Neural cell (in vitro differentiated cells): ENCODE data around the gene FGF21. TPM values are rescaled to one million over a fixed set of nuclear protein-coding genes. Genes with fewer than 3 reads are reported as not detected.

ENCODE experiments used
- H2AFZ ChIP-seq: fragments of 200-600, 300-800 bp; sonication (generic), shearing (Covaris generic); 2 replicates; pipeline ENCODE4 v1.6.0; 2014; ENCODE audit warnings: low read depth, mild to moderate bottlenecking, antibody characterized with exemption, low read length, moderate library complexity
- H3F3A ChIP-seq: fragments of 200-600 bp; shearing (Covaris generic); 2 replicates; pipeline ENCODE4 v1.6.1; 2016; ENCODE audit warnings: mild to moderate bottlenecking, moderate library complexity, mixed read lengths, antibody characterized with exemption, low read length; ENCODE audit not compliant: insufficient read depth, poor library complexity, severe bottlenecking
- H3K27ac ChIP-seq: fragments of 200-600, 300-800 bp; sonication (generic), shearing (Covaris generic); 2 replicates; pipeline ENCODE4 v1.5.1; 2014; ENCODE audit warnings: mild to moderate bottlenecking, low read length, moderate library complexity
- H3K27me3 ChIP-seq: fragments of 300-800, 200-600 bp; sonication (generic), shearing (Covaris generic); 2 replicates; pipeline ENCODE4 v1.6.0; 2014; ENCODE audit warnings: mild to moderate bottlenecking, low read depth, low read length, moderate library complexity; ENCODE audit not compliant: insufficient read depth
- H3K36me3 ChIP-seq: fragments of 300-800, 200-600 bp; sonication (generic), shearing (Covaris generic); 2 replicates; pipeline ENCODE4 v1.5.1; 2014; ENCODE audit warnings: mild to moderate bottlenecking, antibody characterized with exemption, low read length, moderate library complexity; ENCODE audit not compliant: insufficient read depth
- H3K4me2 ChIP-seq: fragments of 300-800, 200-600 bp; sonication (generic), shearing (Covaris generic); 2 replicates; pipeline ENCODE4 v1.6.0; 2014; ENCODE audit warnings: mild to moderate bottlenecking, low read length
- H3K4me3 ChIP-seq: fragments of 300-800, 200-600 bp; sonication (generic), shearing (Covaris generic); 2 replicates; pipeline ENCODE4 v1.5.1; 2014; ENCODE audit warnings: mild to moderate bottlenecking, low read length, moderate library complexity
- H3K79me2 ChIP-seq: fragments of 200-600 bp; shearing (Covaris generic); replicated peaks from 2 replicates; pipeline ENCODE4 v1.6.0; 2014; ENCODE audit warnings: mild to moderate bottlenecking, low read length, moderate library complexity; ENCODE audit not compliant: insufficient read depth
- H3K9ac ChIP-seq: fragments of 300-800, 200-600 bp; sonication (generic), shearing (Covaris generic); 2 replicates; pipeline ENCODE4 v1.6.1; 2016; ENCODE audit warnings: mild to moderate bottlenecking, low read length, mixed read lengths
- H3K9me2 ChIP-seq: fragments of 200-600 bp; shearing (Covaris generic); 2 replicates; pipeline ENCODE4 v1.6.1; 2016; ENCODE audit warnings: mild to moderate bottlenecking, low read length, mixed read lengths; ENCODE audit not compliant: insufficient read depth
- H3K9me3 ChIP-seq: fragments of 200-600, 300-800 bp; sonication (generic), shearing (Covaris generic); 2 replicates; pipeline ENCODE4 v1.6.1; 2016; ENCODE audit warnings: mild to moderate bottlenecking, mixed run types, low read length, moderate library complexity, mixed read lengths
- H4K20me1 ChIP-seq: fragments of 200-600 bp; shearing (Covaris generic); 2 replicates; pipeline ENCODE4 v1.6.1; 2016; ENCODE audit warnings: mild to moderate bottlenecking, mixed run types; ENCODE audit not compliant: insufficient read depth
- EP300 ChIP-seq: fragments of 450-650 bp; conservative IDR thresholded peaks from 2 replicates; pipeline ENCODE4 v1.6.1; 2014; ENCODE audit warnings: antibody characterized with exemption, mild to moderate bottlenecking, moderate library complexity; ENCODE audit not compliant: poor library complexity, severe bottlenecking
- EZH2 ChIP-seq: fragments of 200-600, 300-800 bp; shearing (Covaris generic), sonication (generic); IDR thresholded peaks from 2 replicates; pipeline ENCODE4 v1.6.1; 2014; ENCODE audit warnings: antibody characterized with exemption, low read length, borderline replicate concordance, mild to moderate bottlenecking; ENCODE audit not compliant: insufficient read depth, poor library complexity, severe bottlenecking
- MXI1 ChIP-seq: fragments of 450-650 bp; conservative IDR thresholded peaks from 2 replicates; pipeline ENCODE4 v1.6.1; 2014; ENCODE audit warnings: antibody characterized with exemption, mild to moderate bottlenecking; ENCODE audit not compliant: poor library complexity, severe bottlenecking
- POLR2AphosphoS5 ChIP-seq: IDR thresholded peaks from 2 replicates; pipeline ENCODE4 v1.6.1; 2012
- RAD21 ChIP-seq: fragments of 450-650 bp; conservative IDR thresholded peaks from 2 replicates; pipeline ENCODE4 v1.6.1; 2014; ENCODE audit warnings: antibody characterized with exemption, mild to moderate bottlenecking, moderate library complexity
- SMC3 ChIP-seq: fragments of 450-650 bp; conservative IDR thresholded peaks from 2 replicates; pipeline ENCODE4 v1.6.1; 2014; ENCODE audit warnings: antibody characterized with exemption, mild to moderate bottlenecking, moderate library complexity; ENCODE audit not compliant: poor library complexity
- TAF1 ChIP-seq: IDR thresholded peaks from 2 replicates; pipeline ENCODE4 v1.6.1; 2012; ENCODE audit warnings: low read depth
- polyA plus RNA-seq: library from polyadenylated mRNA; depleted of rRNA; stranded (reverse); fragments of >200 nt; gene quantifications from 2 replicates; pipeline ENCODE4 v1.2.3, GENCODE V29; 2014
- TF ChIP-seq, protein P1 (sequence below): fragments of 450-650 bp; IDR thresholded peaks from 2 replicates; pipeline ENCODE4 v1.5.1; 2014; ENCODE audit warnings: antibody characterized with exemption, mild to moderate bottlenecking, moderate library complexity; ENCODE audit not compliant: poor library complexity, severe bottlenecking
- TF ChIP-seq, protein P2 (sequence below): IDR thresholded peaks from 2 replicates; pipeline ENCODE4 v1.6.1; 2012; ENCODE audit warnings: borderline replicate concordance

FGF21 gene
- polyA plus RNA-seq, 1 donor from 2014 or later = not detected

DNA sequence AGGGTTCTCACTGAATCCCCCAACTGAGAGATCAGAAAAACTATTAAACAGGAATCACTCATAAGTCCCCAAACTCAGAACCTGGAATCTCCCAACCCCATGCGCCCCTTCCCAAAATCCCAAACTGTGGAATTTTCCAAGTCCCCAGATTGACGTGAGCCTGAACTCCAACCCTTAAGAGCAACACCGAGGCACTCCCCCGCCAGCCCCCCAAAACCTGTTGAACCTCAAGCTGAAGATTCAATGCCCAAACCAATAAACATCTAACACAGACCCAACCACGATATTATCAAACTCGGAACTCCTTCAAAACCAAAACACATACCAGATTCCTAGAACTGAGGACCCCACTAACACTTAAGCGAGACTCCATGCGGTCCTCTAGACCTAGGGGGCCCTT is 9.2 kb upstream of the FGF21 start:
- Histone ChIP-seq H3K79me2 (no peaks in the 10 kb centered on the region), H3K9me3 (no peaks in the 10 kb centered on the region), H4K20me1 (no peaks in the 10 kb centered on the region), H3K9ac (no peak overlapping the region), H3K9me2 (no peaks in the 10 kb centered on the region), H3K4me2 (no peak overlapping the region), H3F3A (no peaks in the 10 kb centered on the region), H3K36me3 (no peaks in the 10 kb centered on the region), H3K27ac (no peak overlapping the region), H2AFZ (no peak overlapping the region), H3K4me3 (no peak overlapping the region), H3K27me3 (peaks cover under 1% of the 10 kb centered on the region)
- no peak for TF ChIP-seq RAD21
- no peak for TF ChIP-seq SMC3
- no peak for TF ChIP-seq TAF1
- TF ChIP-seq EP300 = no peak
- no peak for TF ChIP-seq POLR2AphosphoS5
- no peak for TF ChIP-seq EZH2
- no peak for TF ChIP-seq MXI1
- TF ChIP-seq, protein P1, sequence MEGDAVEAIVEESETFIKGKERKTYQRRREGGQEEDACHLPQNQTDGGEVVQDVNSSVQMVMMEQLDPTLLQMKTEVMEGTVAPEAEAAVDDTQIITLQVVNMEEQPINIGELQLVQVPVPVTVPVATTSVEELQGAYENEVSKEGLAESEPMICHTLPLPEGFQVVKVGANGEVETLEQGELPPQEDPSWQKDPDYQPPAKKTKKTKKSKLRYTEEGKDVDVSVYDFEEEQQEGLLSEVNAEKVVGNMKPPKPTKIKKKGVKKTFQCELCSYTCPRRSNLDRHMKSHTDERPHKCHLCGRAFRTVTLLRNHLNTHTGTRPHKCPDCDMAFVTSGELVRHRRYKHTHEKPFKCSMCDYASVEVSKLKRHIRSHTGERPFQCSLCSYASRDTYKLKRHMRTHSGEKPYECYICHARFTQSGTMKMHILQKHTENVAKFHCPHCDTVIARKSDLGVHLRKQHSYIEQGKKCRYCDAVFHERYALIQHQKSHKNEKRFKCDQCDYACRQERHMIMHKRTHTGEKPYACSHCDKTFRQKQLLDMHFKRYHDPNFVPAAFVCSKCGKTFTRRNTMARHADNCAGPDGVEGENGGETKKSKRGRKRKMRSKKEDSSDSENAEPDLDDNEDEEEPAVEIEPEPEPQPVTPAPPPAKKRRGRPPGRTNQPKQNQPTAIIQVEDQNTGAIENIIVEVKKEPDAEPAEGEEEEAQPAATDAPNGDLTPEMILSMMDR = no peak
- TF ChIP-seq, protein P2, sequence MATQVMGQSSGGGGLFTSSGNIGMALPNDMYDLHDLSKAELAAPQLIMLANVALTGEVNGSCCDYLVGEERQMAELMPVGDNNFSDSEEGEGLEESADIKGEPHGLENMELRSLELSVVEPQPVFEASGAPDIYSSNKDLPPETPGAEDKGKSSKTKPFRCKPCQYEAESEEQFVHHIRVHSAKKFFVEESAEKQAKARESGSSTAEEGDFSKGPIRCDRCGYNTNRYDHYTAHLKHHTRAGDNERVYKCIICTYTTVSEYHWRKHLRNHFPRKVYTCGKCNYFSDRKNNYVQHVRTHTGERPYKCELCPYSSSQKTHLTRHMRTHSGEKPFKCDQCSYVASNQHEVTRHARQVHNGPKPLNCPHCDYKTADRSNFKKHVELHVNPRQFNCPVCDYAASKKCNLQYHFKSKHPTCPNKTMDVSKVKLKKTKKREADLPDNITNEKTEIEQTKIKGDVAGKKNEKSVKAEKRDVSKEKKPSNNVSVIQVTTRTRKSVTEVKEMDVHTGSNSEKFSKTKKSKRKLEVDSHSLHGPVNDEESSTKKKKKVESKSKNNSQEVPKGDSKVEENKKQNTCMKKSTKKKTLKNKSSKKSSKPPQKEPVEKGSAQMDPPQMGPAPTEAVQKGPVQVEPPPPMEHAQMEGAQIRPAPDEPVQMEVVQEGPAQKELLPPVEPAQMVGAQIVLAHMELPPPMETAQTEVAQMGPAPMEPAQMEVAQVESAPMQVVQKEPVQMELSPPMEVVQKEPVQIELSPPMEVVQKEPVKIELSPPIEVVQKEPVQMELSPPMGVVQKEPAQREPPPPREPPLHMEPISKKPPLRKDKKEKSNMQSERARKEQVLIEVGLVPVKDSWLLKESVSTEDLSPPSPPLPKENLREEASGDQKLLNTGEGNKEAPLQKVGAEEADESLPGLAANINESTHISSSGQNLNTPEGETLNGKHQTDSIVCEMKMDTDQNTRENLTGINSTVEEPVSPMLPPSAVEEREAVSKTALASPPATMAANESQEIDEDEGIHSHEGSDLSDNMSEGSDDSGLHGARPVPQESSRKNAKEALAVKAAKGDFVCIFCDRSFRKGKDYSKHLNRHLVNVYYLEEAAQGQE = no peak

DNA sequence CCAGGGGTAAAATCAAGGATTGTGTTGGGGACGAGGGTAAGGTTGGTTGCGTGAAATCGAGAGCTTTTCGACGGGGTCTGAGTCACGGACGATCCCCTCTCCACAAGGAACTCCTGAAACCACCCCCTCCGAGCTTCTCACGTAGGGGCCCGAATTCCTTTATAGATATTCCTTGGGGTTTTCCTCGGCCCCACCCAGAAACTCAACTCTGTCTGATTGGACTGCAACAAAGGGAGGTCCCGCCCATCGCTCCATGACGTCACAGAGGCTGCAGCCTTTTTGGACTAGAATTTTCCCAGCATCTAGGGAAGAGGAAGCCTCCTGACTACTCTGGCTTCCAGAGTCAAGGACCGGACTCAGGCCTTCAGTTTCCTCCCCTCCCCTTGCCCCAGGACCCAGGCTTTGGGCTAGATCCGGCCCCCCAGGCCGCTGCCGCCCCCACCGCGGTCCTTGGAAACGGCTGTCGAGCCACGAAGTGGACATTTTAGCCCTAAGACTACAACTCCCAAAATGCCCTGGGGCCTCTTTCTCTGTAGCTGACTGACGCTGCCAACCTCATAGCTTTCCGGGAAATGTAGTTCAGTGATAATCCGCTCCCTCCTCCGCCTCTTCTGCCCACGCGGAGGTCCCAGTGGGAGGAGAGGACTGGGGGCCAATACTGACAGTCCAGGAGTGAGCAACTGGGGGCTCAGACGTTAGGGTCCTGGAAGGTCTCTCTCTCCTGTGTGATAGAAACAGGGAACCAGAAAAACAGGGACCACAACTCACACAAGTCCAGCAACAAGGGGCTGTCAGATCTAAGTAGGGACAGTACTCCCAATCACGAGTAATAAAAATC is 8.4 kb upstream of the FGF21 start, which contains the start of gene IZUMO1:
IZUMO1 (minus strand) TSS at position 172 of the 838 bp plus-strand sequence. CDS start 1,050 bp downstream, outside the sequence.
- H3K27ac ChIP-seq = no peak within 1 kb of the TSS
- H2AFZ ChIP-seq = no peak within 1 kb of the TSS
- no peak within 1 kb of the TSS for H3K4me2 ChIP-seq
- no peaks in the 10 kb centered on the region for H3K36me3 ChIP-seq
- H3K9me3 ChIP-seq = no peaks in the 10 kb centered on the region
- H4K20me1 ChIP-seq = no peaks in the 10 kb centered on the region
- peaks cover 9% of the 10 kb centered on the region for H3K27me3 ChIP-seq
- no peaks in the 10 kb centered on the region for H3K79me2 ChIP-seq
- TF ChIP-seq EP300 (no peak), MXI1 (no peak), EZH2 (no peak), TAF1 (no peak), RAD21 (no peak), POLR2AphosphoS5 (no peak), SMC3 (no peak)
- TF ChIP-seq, protein P2 = no peak
- TF ChIP-seq, protein P1 = no peak
- peak within 1 kb of the TSS; percentile 57 for H3K4me3 ChIP-seq
- H3F3A ChIP-seq = no peaks in the 10 kb centered on the region
- no peaks in the 10 kb centered on the region for H3K9me2 ChIP-seq
- peak within 1 kb of the TSS; percentile 46 for H3K9ac ChIP-seq
